CD4-positive, alpha-beta T cell treated with Interleukin-1 beta for 1 hour (primary cell): Measurements from ENCODE around the gene ZC3H7A.
"Not testable (repeated sequence)": the region's sequence is repeated elsewhere in the genome, so short reads cannot be mapped to it uniquely, and the experiment has no call there.

Experiments used
- DNase-seq, 2 donors: peaks; one replicate each; pipeline ENCODE4 v3.0.0-alpha.2; 2020 to 2022

The ZC3H7A gene

GRCh38 chr16:11797166-11797956 is at the start of gene ZC3H7A:
TSS of gene ZC3H7A (minus strand) at chr16:11797258. CDS start at chr16:11782354, 14,904 bp downstream.
- peak; percentile 95 to 96 for DNase-seq

- DNase-seq, result no peak
Measured at GRCh38 chr16:11844499-11844898, 47.4 kb upstream of the ZC3H7A start.

GRCh38 chr16:11843861-11844260 is 46.8 kb upstream of the ZC3H7A start:
- DNase-seq, result no peak

GRCh38 chr16:11843206-11843605 is 46.1 kb upstream of the ZC3H7A start:
- DNase-seq, result no peak

- DNase-seq, result no peak
Measured at GRCh38 chr16:11841026-11841425, 44.0 kb upstream of the ZC3H7A start.

GRCh38 chr16:11836650-11837244 is 39.7 kb upstream of the ZC3H7A start:
- DNase-seq, result no peak

GRCh38 chr16:11835891-11836649 is 39.0 kb upstream of the ZC3H7A start:
- DNase-seq, result no peak

- DNase-seq, result no peak
Measured at GRCh38 chr16:11835309-11835708, 38.3 kb upstream of the ZC3H7A start.

GRCh38 chr16:11833951-11834695 is 37.1 kb upstream of the ZC3H7A start:
- no peak for DNase-seq

GRCh38 chr16:11828696-11829095 is 31.6 kb upstream of the ZC3H7A start:
- DNase-seq, result no peak

GRCh38 chr16:11825520-11826165 is 28.6 kb upstream of the ZC3H7A start:
- DNase-seq, result not testable (repeated sequence)

GRCh38 chr16:11824362-11824761 is 27.3 kb upstream of the ZC3H7A start:
- DNase-seq, result peak in 1 of 2 donors; percentile 43

- not testable (repeated sequence) for DNase-seq
Measured at GRCh38 chr16:11823645-11824044, 26.6 kb upstream of the ZC3H7A start.

- DNase-seq, result peak in 1 of 2 donors; percentile 9
Measured at GRCh38 chr16:11819798-11820197, 22.7 kb upstream of the ZC3H7A start.

- not testable (repeated sequence) for DNase-seq
Measured at GRCh38 chr16:11818970-11819369, 21.9 kb upstream of the ZC3H7A start.

- no peak for DNase-seq
Measured at GRCh38 chr16:11816123-11816522, 19.1 kb upstream of the ZC3H7A start.

GRCh38 chr16:11814800-11815199 is 17.7 kb upstream of the ZC3H7A start:
- peak in 1 of 2 donors; percentile 63 for DNase-seq

- DNase-seq, result no peak
Measured at GRCh38 chr16:11806721-11807120, 9.7 kb upstream of the ZC3H7A start.

- DNase-seq, result no peak
Measured at GRCh38 chr16:11805556-11805955, 8.5 kb upstream of the ZC3H7A start.

- no peak for DNase-seq
Measured at GRCh38 chr16:11801481-11802021, 4.5 kb upstream of the ZC3H7A start.

- peak in 1 of 2 donors; percentile 31 for DNase-seq
Measured at GRCh38 chr16:11800382-11800718, 3.3 kb upstream of the ZC3H7A start.
